Neural cell (in vitro differentiated cells): Measurements from ENCODE around the gene SLC6A19. TPM values are rescaled to one million over a fixed set of nuclear protein-coding genes. Genes with fewer than 3 reads are reported as not detected.

ENCODE experiments used
- H2AFZ ChIP-seq: fragments of 200-600, 300-800 bp; sonication (generic), shearing (Covaris generic); 2 replicates; pipeline ENCODE4 v1.6.0; 2014; ENCODE audit warnings: low read depth, mild to moderate bottlenecking, antibody characterized with exemption, low read length, moderate library complexity
- H3F3A ChIP-seq: fragments of 200-600 bp; shearing (Covaris generic); 2 replicates; pipeline ENCODE4 v1.6.1; 2016; ENCODE audit warnings: mild to moderate bottlenecking, moderate library complexity, mixed read lengths, antibody characterized with exemption, low read length; ENCODE audit not compliant: insufficient read depth, poor library complexity, severe bottlenecking
- H3K27ac ChIP-seq: fragments of 200-600, 300-800 bp; sonication (generic), shearing (Covaris generic); 2 replicates; pipeline ENCODE4 v1.5.1; 2014; ENCODE audit warnings: mild to moderate bottlenecking, low read length, moderate library complexity
- H3K27me3 ChIP-seq: fragments of 300-800, 200-600 bp; sonication (generic), shearing (Covaris generic); 2 replicates; pipeline ENCODE4 v1.6.0; 2014; ENCODE audit warnings: mild to moderate bottlenecking, low read depth, low read length, moderate library complexity; ENCODE audit not compliant: insufficient read depth
- H3K36me3 ChIP-seq: fragments of 300-800, 200-600 bp; sonication (generic), shearing (Covaris generic); 2 replicates; pipeline ENCODE4 v1.5.1; 2014; ENCODE audit warnings: mild to moderate bottlenecking, antibody characterized with exemption, low read length, moderate library complexity; ENCODE audit not compliant: insufficient read depth
- H3K4me2 ChIP-seq: fragments of 300-800, 200-600 bp; sonication (generic), shearing (Covaris generic); 2 replicates; pipeline ENCODE4 v1.6.0; 2014; ENCODE audit warnings: mild to moderate bottlenecking, low read length
- H3K4me3 ChIP-seq: fragments of 300-800, 200-600 bp; sonication (generic), shearing (Covaris generic); 2 replicates; pipeline ENCODE4 v1.5.1; 2014; ENCODE audit warnings: mild to moderate bottlenecking, low read length, moderate library complexity
- H3K79me2 ChIP-seq: fragments of 200-600 bp; shearing (Covaris generic); replicated peaks from 2 replicates; pipeline ENCODE4 v1.6.0; 2014; ENCODE audit warnings: mild to moderate bottlenecking, low read length, moderate library complexity; ENCODE audit not compliant: insufficient read depth
- H3K9ac ChIP-seq: fragments of 300-800, 200-600 bp; sonication (generic), shearing (Covaris generic); 2 replicates; pipeline ENCODE4 v1.6.1; 2016; ENCODE audit warnings: mild to moderate bottlenecking, low read length, mixed read lengths
- H3K9me2 ChIP-seq: fragments of 200-600 bp; shearing (Covaris generic); 2 replicates; pipeline ENCODE4 v1.6.1; 2016; ENCODE audit warnings: mild to moderate bottlenecking, low read length, mixed read lengths; ENCODE audit not compliant: insufficient read depth
- H3K9me3 ChIP-seq: fragments of 200-600, 300-800 bp; sonication (generic), shearing (Covaris generic); 2 replicates; pipeline ENCODE4 v1.6.1; 2016; ENCODE audit warnings: mild to moderate bottlenecking, mixed run types, low read length, moderate library complexity, mixed read lengths
- H4K20me1 ChIP-seq: fragments of 200-600 bp; shearing (Covaris generic); 2 replicates; pipeline ENCODE4 v1.6.1; 2016; ENCODE audit warnings: mild to moderate bottlenecking, mixed run types; ENCODE audit not compliant: insufficient read depth
- EP300 ChIP-seq: fragments of 450-650 bp; conservative IDR thresholded peaks from 2 replicates; pipeline ENCODE4 v1.6.1; 2014; ENCODE audit warnings: antibody characterized with exemption, mild to moderate bottlenecking, moderate library complexity; ENCODE audit not compliant: poor library complexity, severe bottlenecking
- EZH2 ChIP-seq: fragments of 200-600, 300-800 bp; shearing (Covaris generic), sonication (generic); IDR thresholded peaks from 2 replicates; pipeline ENCODE4 v1.6.1; 2014; ENCODE audit warnings: antibody characterized with exemption, low read length, borderline replicate concordance, mild to moderate bottlenecking; ENCODE audit not compliant: insufficient read depth, poor library complexity, severe bottlenecking
- MXI1 ChIP-seq: fragments of 450-650 bp; conservative IDR thresholded peaks from 2 replicates; pipeline ENCODE4 v1.6.1; 2014; ENCODE audit warnings: antibody characterized with exemption, mild to moderate bottlenecking; ENCODE audit not compliant: poor library complexity, severe bottlenecking
- POLR2AphosphoS5 ChIP-seq: IDR thresholded peaks from 2 replicates; pipeline ENCODE4 v1.6.1; 2012
- RAD21 ChIP-seq: fragments of 450-650 bp; conservative IDR thresholded peaks from 2 replicates; pipeline ENCODE4 v1.6.1; 2014; ENCODE audit warnings: antibody characterized with exemption, mild to moderate bottlenecking, moderate library complexity
- REST ChIP-seq: IDR thresholded peaks from 2 replicates; pipeline ENCODE4 v1.6.1; 2012; ENCODE audit warnings: borderline replicate concordance
- SMC3 ChIP-seq: fragments of 450-650 bp; conservative IDR thresholded peaks from 2 replicates; pipeline ENCODE4 v1.6.1; 2014; ENCODE audit warnings: antibody characterized with exemption, mild to moderate bottlenecking, moderate library complexity; ENCODE audit not compliant: poor library complexity
- TAF1 ChIP-seq: IDR thresholded peaks from 2 replicates; pipeline ENCODE4 v1.6.1; 2012; ENCODE audit warnings: low read depth
- polyA plus RNA-seq: library from polyadenylated mRNA; depleted of rRNA; stranded (reverse); fragments of >200 nt; gene quantifications from 2 replicates; pipeline ENCODE4 v1.2.3, GENCODE V29; 2014
- TF ChIP-seq, protein P1 (sequence below): fragments of 450-650 bp; IDR thresholded peaks from 2 replicates; pipeline ENCODE4 v1.5.1; 2014; ENCODE audit warnings: antibody characterized with exemption, mild to moderate bottlenecking, moderate library complexity; ENCODE audit not compliant: poor library complexity, severe bottlenecking

SLC6A19 gene
- polyA plus RNA-seq, 1 donor from 2014 or later: not detected

GRCh38 chr5:1273745-1274144 lies 72.3 kb downstream of the SLC6A19 start:
- Histone ChIP-seq H2AFZ (no peak overlapping the region), H3K4me3 (no peak overlapping the region), H3K27ac (no peak overlapping the region), H3F3A (no peaks in the 10 kb centered on the region), H3K9me3 (no peaks in the 10 kb centered on the region), H3K9ac (no peak overlapping the region), H3K4me2 (no peak overlapping the region), H3K36me3 (no peaks in the 10 kb centered on the region), H3K9me2 (no peaks in the 10 kb centered on the region), H3K27me3 (no peaks in the 10 kb centered on the region), H4K20me1 (no peaks in the 10 kb centered on the region), H3K79me2 (no peaks in the 10 kb centered on the region)
- TF ChIP-seq EP300 (no peak), SMC3 (no peak), EZH2 (no peak), TAF1 (no peak), RAD21 (no peak), MXI1 (no peak), POLR2AphosphoS5 (no peak), REST (no peak)
- TF ChIP-seq, protein P1, sequence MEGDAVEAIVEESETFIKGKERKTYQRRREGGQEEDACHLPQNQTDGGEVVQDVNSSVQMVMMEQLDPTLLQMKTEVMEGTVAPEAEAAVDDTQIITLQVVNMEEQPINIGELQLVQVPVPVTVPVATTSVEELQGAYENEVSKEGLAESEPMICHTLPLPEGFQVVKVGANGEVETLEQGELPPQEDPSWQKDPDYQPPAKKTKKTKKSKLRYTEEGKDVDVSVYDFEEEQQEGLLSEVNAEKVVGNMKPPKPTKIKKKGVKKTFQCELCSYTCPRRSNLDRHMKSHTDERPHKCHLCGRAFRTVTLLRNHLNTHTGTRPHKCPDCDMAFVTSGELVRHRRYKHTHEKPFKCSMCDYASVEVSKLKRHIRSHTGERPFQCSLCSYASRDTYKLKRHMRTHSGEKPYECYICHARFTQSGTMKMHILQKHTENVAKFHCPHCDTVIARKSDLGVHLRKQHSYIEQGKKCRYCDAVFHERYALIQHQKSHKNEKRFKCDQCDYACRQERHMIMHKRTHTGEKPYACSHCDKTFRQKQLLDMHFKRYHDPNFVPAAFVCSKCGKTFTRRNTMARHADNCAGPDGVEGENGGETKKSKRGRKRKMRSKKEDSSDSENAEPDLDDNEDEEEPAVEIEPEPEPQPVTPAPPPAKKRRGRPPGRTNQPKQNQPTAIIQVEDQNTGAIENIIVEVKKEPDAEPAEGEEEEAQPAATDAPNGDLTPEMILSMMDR: no peak

GRCh38 chr5:1274471-1274870 lies 73.1 kb downstream of the SLC6A19 start:
- no peaks in the 10 kb centered on the region for H3K27me3 ChIP-seq
- H3F3A ChIP-seq: no peaks in the 10 kb centered on the region
- H3K4me2 ChIP-seq: no peak overlapping the region
- no peak overlapping the region for H2AFZ ChIP-seq
- no peaks in the 10 kb centered on the region for H4K20me1 ChIP-seq
- H3K9me2 ChIP-seq: no peaks in the 10 kb centered on the region
- H3K27ac ChIP-seq: no peak overlapping the region
- no peak overlapping the region for H3K4me3 ChIP-seq
- no peak overlapping the region for H3K9ac ChIP-seq
- no peaks in the 10 kb centered on the region for H3K36me3 ChIP-seq
- no peaks in the 10 kb centered on the region for H3K9me3 ChIP-seq
- H3K79me2 ChIP-seq: no peaks in the 10 kb centered on the region
- TF ChIP-seq REST (no peak), EZH2 (no peak), SMC3 (no peak), POLR2AphosphoS5 (no peak), RAD21 (no peak), MXI1 (no peak), EP300 (no peak), TAF1 (no peak)
- TF ChIP-seq, protein P1: no peak
